HG03378 (cell line): ENCODE measurements around the gene SMIM35.
A peak's percentile ranks its signal among the peaks of the same experiment; 100 is the strongest.

Experiments
- ATAC-seq: cut with Tn5 transposase; IDR thresholded peaks from one replicate; pipeline ENCODE4 v1.9.1; 2021; ENCODE audit warnings: mild to moderate bottlenecking, moderate library complexity; ENCODE audit not compliant: unreplicated experiment

The SMIM35 gene

DNA sequence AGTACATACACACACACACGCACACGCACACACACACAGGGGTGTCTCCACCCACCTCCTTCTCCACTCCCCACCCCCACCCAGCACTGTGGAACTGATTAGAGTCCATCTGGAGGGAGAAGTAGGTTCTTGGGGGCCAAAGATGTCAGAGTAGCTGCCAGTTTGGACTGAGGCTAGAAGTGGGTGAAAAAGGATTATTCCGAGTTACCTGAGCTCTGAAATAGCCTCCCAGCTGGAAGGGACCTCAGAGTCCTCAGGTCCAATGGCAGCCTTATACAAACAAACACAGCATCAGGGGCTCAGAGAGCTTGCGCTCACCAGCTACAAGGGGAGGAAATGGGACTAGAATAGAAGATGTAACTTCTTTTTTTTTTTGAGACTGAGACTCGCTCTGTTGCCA lies 79.7 kb downstream of the SMIM35 start:
- ATAC-seq, result no peak

GRCh38 chr11:118006153-118006534 lies 80.6 kb downstream of the SMIM35 start:
- ATAC-seq, result no peak

DNA sequence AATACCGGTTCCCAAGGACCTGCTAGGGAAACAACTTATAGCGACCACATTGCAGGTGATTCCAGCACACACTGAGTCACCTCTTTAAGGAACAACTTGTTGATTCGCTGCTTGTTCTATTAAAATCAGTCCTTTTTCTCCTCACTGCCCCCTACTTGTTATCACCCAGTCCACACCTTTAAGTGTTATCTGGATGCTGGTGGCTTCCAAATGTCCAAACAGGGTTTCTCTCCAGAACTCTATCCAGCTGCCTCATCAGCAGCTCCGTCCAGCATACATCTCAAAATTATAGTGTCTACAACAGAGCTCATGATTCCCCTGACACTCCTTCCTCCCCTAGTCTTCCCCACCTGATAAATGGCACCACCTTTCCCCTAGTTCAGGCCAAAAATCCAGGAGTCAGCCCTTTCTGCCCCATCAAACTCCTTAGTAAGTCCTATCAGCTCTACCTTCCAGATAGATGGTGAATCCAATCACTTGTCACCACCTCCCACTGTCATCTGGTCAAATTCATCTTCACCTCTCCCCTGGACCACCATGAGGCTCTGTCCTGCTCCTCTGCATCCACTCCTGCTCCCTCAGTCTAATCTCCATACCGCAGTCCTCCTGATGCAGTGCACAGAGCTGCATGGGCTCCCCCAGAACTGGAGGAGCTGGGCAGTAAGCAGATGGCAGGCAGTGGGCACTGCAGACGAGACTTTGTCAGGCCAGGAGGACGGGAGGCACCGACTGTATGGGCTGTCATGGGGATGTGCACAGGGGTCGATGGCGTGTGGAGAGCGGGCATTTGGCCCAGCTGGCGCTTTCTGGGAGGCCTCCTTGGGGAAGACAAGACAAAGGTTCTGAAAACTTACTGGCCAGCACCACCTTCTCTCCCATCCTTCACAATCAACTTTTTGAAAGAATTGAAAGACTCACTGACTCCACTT lies 81.3 kb downstream of the SMIM35 start:
- ATAC-seq, result no peak

GRCh38 chr11:118004543-118005223 lies 82.1 kb downstream of the SMIM35 start:
- no peak for ATAC-seq

DNA sequence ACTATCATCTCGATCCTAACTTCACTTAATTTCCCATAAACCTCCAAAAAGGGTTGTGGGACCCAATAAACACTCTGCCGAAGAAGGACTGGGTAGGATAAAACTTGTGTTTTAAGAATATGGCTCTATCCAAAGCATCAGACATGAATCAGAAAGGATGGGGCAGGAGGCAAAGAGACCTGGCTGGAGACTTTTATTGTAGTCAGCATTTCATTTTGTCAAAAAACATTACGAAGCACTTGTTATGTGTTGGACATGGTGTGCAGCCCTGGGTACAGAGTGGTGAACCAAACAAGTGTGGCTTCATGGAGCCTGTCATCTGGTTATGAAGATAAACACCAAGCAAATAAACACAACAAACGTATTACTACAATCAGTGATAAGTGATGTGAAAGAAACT lies 83.3 kb downstream of the SMIM35 start:
- ATAC-seq, result no peak

GRCh38 chr11:118002541-118003423 lies 84.0 kb downstream of the SMIM35 start:
- no peak for ATAC-seq

DNA sequence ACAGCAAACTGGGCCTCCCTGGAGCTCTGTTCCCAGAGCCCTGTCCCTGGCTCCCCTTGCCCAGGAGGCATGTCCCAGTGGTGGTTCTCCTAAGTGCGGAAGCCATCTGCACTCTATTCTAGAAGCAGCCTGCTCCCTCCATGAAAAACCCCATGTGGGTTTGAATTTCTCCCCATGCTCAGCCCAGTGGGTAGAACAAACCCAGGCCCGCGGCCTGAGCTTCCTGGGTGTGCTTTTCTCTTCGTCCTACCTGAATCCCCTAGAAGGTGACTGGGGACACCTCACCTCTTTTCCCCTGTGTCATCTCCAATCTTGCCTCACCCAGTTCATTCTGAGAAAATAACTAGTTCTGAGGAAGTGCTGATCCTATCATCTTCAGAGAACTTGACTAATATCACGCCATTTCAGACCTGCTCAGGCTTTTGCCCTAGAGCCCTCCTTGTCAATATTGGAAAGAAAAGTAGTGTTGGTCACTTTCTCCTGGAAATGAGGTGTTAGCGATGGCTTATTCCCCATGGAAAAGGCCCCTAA lies 84.7 kb downstream of the SMIM35 start:
- ATAC-seq, result no peak

- ATAC-seq, result no peak
Observed at GRCh38 chr11:118001494-118001971, 85.2 kb downstream of the SMIM35 start.

DNA sequence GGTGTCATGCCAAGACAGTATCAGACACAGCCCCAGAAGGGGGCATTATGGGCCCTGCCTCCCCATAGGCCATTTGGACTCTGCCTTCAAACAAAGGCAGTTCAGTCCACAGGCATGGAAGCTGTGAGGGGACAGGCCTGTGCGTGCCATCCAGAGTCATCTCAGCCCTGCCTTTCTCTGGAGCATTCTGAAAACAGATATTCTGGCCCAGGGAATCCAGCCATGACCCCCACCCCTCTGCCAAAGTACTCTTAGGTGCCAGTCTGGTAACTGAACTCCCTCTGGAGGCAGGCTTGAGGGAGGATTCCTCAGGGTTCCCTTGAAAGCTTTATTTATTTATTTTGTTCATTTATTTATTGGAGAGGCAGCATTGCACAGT lies 85.9 kb downstream of the SMIM35 start:
- no peak for ATAC-seq

GRCh38 chr11:118000067-118000849 lies 86.5 kb downstream of the SMIM35 start:
- ATAC-seq, result no peak

DNA sequence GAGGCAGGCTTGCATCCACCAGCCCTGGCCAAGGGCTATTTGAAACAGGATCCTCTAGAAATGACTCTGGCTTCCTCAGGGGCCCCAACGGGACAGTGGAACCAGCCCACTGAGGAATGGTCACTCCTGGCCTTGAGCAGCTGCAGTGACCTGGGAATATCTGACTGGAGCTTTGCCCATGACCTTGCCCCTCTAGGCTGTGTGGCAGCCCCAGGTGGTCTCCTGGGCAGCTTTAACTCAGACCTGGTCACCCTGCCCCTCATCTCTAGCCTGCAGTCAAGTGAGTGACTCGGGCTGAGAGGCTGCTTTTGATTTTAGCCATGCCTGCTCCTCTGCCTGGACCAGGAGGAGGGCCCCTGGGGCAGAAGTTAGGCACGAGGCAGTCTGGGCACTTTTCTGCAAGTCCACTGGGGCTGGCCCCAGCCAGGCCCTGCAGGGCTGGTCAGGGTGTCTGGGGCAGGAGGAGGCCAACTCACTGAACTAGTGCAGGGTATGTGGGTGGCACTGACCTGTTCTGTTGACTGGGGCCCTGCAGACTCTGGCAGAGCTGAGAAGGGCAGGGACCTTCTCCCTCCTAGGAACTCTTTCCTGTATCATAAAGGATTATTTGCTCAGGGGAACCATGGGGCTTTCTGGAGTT lies 87.3 kb downstream of the SMIM35 start:
- no peak for ATAC-seq

DNA sequence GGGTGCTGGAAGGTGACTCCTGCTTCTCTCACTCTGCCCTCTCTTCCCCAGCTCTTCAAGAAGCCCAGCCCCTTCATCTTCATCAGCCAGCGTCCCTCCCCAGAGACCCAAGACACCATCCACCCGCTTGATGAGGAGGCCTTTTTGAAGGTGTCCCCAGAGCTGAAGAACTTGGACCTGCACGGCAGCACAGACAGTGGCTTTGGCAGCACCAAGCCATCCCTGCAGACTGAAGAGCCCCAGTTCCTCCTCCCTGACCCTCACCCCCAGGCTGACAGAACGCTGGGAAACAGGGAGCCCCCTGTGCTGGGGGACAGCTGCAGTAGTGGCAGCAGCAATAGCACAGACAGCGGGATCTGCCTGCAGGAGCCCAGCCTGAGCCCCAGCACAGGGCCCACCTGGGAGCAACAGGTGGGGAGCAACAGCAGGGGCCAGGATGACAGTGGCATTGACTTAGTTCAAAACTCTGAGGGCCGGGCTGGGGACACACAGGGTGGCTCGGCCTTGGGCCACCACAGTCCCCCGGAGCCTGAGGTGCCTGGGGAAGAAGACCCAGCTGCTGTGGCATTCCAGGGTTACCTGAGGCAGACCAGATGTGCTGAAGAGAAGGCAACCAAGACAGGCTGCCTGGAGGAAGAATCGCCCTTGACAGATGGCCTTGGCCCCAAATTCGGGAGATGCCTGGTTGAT lies 88.0 kb downstream of the SMIM35 start:
- no peak for ATAC-seq

- peak; percentile 75 for ATAC-seq
Observed at GRCh38 chr11:117997823-117998579, 88.8 kb downstream of the SMIM35 start.

DNA sequence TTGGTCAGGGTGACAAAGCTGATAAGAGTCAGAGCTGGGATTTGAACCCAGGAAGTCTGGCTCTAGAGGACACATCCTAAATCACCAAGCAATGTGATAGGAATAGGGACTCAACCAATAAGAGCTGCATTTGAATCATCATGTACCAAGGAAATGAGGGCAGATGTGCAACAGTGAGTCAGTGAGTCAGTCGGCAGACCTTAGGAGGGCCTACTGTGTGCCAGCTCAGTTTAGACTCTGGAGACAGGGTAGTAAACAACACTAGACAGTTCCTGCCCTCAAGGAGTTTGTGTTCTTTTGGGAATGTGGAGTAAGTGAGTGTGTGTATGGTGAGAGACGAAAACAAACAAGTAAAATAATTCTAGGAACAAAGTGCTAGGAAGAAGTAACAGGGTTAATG lies 89.4 kb downstream of the SMIM35 start:
- ATAC-seq, result no peak

DNA sequence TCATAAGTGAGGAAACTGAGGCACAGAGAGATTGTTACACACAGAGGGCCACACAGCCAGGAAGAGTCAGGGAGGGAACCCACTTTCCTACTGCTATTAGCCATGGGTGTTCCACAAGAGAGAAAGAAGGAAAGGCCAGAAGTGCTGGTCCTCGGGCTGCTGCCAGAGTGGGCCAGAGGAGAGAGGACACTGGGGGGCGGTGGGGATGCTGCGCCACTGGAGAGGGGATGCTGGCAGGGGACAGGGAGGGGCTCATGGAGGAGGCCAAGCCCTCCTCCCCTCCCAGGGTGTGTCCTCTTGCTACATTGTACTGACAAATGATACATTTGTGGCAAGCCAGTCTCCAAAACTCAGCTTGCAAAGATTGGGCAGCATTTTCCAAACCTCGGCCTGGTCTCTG lies 90.7 kb downstream of the SMIM35 start:
- no peak for ATAC-seq

DNA sequence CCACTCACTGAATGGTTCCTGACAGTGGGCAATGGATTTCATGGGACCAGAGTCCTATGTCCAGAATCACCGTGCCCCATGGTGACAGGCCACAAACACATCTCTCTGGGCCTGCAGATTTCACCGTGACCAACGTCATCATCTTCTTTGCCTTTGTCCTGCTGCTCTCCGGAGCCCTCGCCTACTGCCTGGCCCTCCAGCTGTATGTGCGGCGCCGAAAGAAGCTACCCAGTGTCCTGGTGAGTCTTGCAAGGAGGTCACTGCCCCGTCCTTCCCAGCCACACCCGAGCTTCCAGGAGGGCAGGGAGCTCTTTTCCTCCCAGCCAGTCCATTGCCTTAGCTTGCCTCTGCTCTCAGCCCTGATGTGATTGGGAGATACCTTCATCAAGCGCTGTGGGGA lies 91.3 kb downstream of the SMIM35 start:
- ATAC-seq, result no peak

GRCh38 chr11:117993988-117994745 lies 92.6 kb downstream of the SMIM35 start:
- ATAC-seq, result no peak

DNA sequence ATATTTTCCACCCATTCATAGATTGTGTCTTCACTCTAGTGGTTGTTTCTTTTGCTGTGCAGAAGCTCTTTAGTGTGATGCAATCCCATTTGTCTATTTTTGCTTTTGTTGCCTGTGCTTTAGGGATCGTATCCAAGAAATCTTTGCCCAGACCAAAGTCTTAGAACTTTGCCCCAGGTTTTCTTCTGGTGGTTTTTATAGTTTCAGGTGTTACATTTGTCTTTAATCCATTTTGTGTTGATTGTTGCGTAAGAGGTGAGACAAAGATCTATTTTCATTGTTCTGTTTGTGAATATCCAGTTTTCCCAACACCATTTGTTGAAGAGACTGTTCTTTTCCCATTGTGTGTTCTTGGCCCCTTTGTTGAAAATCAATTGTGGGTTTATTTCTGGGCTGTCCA lies 94.1 kb downstream of the SMIM35 start:
- ATAC-seq, result no peak
